Measurements from ENCODE around the gene GYS2. TPM values are rescaled to one million over a fixed set of nuclear protein-coding genes. Genes with fewer than 3 reads are reported as not detected.
A peak's percentile ranks its signal among the peaks of the same experiment; 100 is the strongest.

The GYS2 gene
- total and polyA plus RNA-seq, 8 donors: not detected

GRCh38 chr12:21509768-21510167 is 94.9 kb downstream of the GYS2 start:
- 45 to 49% methylated on average over 2 of the region's 2 CpGs for WGBS, 2 donors
- Histone ChIP-seq H3K27me3 (no peaks in the 10 kb centered on the region), H3K36me3 (peaks cover 0 to 15% (median 0%) of the 10 kb centered on the region in 3 donors), H3K4me3 (no peak overlapping the region), H3K4me1 (peaks cover 0 to 9% (median 9%) of the 10 kb centered on the region in 3 donors), H3K9me3 (no peaks in the 10 kb centered on the region), H3K27ac (no peak overlapping the region)
- FAIRE-seq (no peak), ATAC-seq (no peak), DNase-seq (no peak)
- no peak for TF ChIP-seq CTCF (IDR thresholded peaks at IDR 0.05)
- intact Hi-C loops (cut with DNase I): no loop called here

GRCh38 chr12:21507849-21508248 is 96.8 kb downstream of the GYS2 start:
- FAIRE-seq (no peak), ATAC-seq (no peak), DNase-seq (no peak)
- intact Hi-C loops (cut with DNase I): no loop called here
- Histone ChIP-seq H3K4me1 (peaks cover 0 to 26% (median 15%) of the 10 kb centered on the region in 3 donors), H3K4me3 (no peak overlapping the region), H3K27me3 (no peaks in the 10 kb centered on the region), H3K27ac (no peak overlapping the region), H3K9me3 (no peaks in the 10 kb centered on the region), H3K36me3 (peaks cover 0 to 7% (median 0%) of the 10 kb centered on the region in 3 donors)
- 70 to 74% methylated on average over 2 of the region's 2 CpGs for WGBS, 2 donors
- TF ChIP-seq CTCF (IDR thresholded peaks at IDR 0.05): no peak

GRCh38 chr12:21505888-21506287 is 98.8 kb downstream of the GYS2 start:
- no peak for ATAC-seq
- 32 to 43% methylated on average over 2 of the region's 2 CpGs for WGBS, 2 donors
- H3K4me3 ChIP-seq: no peak overlapping the region
- H3K27ac ChIP-seq: no peak overlapping the region
- no peak for DNase-seq
- no peak for TF ChIP-seq CTCF (IDR thresholded peaks at IDR 0.05)
- no peaks in the 10 kb centered on the region for H3K27me3 ChIP-seq
- H3K4me1 ChIP-seq: peaks cover 0 to 28% (median 16%) of the 10 kb centered on the region in 3 donors
- FAIRE-seq: no peak
- no peaks in the 10 kb centered on the region for H3K9me3 ChIP-seq
- intact Hi-C loops (cut with DNase I): no loop called here
- H3K36me3 ChIP-seq: peaks cover 0 to 7% (median 0%) of the 10 kb centered on the region in 3 donors

GRCh38 chr12:21502872-21503271 is 101.8 kb downstream of the GYS2 start:
- ATAC-seq (no peak), DNase-seq (no peak), FAIRE-seq (no peak)
- Histone ChIP-seq H3K27me3 (no peaks in the 10 kb centered on the region), H3K27ac (no peak overlapping the region), H3K9me3 (no peaks in the 10 kb centered on the region), H3K36me3 (peaks cover 0 to 2% (median 0%) of the 10 kb centered on the region in 3 donors), H3K4me3 (peak overlapping the region in 2 of 4 donors; percentile 83 to 85), H3K4me1 (peaks cover 6 to 41% (median 35%) of the 10 kb centered on the region in 3 donors)
- no peak for TF ChIP-seq CTCF (IDR thresholded peaks at IDR 0.05)
- WGBS, 2 donors: 63 to 94% methylated on average over 1 of the region's 1 CpG
- intact Hi-C loops (cut with DNase I): no loop called here

- H3K27me3 ChIP-seq: no peaks in the 10 kb centered on the region
- no peaks in the 10 kb centered on the region for H3K9me3 ChIP-seq
- peaks cover 6 to 41% (median 35%) of the 10 kb centered on the region in 3 donors for H3K4me1 ChIP-seq
- DNase-seq (no peak), FAIRE-seq (no peak), ATAC-seq (peak; percentile 18 to 57 (median 43))
- H3K36me3 ChIP-seq: peaks cover 0 to 3% (median 0%) of the 10 kb centered on the region in 3 donors
- no peak for TF ChIP-seq CTCF (IDR thresholded peaks at IDR 0.05)
- 0% methylated on average over 13 to 14 of the region's 14 CpGs for WGBS, 2 donors
- H3K27ac ChIP-seq: peak overlapping the region; percentile 61 to 91 (median 83)
- intact Hi-C loops (cut with DNase I): no loop called here
- peak overlapping the region; percentile 77 to 99 (median 84) for H3K4me3 ChIP-seq
Observed at GRCh38 chr12:21502164-21502496, 102.5 kb downstream of the GYS2 start.

Data from pancreas (tissue), 10 donors.